HG03571 (cell line): ENCODE measurements around the gene NTN3.
"Not testable (repeated sequence)": the region's sequence is repeated elsewhere in the genome, so short reads cannot be mapped to it uniquely, and the experiment has no call there.

Experiments used
- ATAC-seq: cut with Tn5 transposase; IDR thresholded peaks from one replicate; pipeline ENCODE4 v1.9.1; 2021; ENCODE audit not compliant: unreplicated experiment

Gene NTN3

DNA sequence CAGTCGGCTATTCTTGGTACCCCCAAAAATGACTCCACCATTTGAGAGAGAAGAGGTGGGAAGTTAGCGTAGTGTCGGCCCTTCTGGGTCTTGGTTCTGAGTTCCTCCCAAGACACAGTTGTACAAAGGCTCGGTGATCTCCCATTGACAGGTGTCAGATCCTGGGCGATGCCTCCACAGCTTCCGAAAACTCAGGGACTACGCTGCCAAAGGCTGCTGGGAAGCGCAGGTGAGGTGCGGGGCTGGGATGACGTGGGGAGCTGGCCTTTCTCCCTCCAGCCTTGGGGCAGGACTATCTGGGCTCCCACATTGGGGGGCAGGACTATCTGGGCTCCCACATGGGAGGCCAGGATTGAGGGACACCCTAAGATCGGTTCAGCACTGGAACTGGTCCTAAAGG is 31.5 kb upstream of the NTN3 start:
- no peak for ATAC-seq

DNA sequence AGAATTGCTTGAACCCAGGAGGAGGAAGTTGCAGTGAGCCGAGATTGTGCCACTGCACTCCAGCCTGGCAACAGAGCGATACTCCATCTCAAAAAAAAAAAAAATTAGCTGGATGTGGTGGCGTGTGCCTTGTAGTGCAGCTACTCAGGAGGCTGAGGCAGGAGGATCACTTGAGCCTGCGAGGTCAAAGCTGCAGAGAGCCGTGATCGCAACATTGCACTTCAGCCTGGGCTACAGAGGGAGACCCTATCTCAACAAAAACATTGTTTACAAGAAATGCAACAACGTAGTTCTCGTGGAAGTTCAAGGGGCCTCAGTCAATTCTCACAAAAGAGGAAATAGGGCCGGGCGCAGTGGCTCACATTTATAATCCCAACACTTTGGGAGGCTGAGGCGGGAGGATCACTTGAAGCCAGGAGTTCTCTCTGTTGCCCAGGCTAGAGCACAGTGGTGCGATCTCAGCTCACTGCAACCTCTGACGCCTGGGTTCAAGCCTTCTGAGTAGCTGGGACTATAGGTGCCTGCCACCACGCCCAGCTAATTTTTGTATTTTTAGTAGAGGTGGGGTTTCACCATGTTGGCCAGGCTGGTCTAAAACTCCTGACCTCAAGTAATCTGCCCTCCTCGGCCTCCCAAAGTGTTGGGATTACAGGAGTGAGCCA is 29.8 kb upstream of the NTN3 start:
- not testable (repeated sequence) for ATAC-seq

DNA sequence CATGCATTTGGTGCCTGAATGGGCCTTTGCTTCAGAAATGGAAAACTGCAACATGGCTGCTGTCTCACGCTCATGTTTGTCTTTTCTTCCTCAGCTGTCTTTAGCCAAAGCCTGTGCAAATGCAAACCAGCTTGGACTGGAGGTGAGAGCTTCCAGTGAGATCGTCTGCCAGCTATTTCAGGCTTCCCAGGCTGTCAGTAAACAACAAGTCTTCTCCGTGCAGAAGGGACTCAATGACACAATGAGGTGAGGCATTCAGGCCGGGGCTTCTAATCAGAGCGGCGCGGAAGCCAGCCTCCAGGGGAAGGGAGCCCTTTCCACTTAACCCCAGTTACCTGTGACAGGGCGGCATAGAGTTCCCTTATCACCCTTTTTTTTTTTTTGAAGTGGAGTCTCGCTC is 27.5 kb upstream of the NTN3 start:
- ATAC-seq = no peak

DNA sequence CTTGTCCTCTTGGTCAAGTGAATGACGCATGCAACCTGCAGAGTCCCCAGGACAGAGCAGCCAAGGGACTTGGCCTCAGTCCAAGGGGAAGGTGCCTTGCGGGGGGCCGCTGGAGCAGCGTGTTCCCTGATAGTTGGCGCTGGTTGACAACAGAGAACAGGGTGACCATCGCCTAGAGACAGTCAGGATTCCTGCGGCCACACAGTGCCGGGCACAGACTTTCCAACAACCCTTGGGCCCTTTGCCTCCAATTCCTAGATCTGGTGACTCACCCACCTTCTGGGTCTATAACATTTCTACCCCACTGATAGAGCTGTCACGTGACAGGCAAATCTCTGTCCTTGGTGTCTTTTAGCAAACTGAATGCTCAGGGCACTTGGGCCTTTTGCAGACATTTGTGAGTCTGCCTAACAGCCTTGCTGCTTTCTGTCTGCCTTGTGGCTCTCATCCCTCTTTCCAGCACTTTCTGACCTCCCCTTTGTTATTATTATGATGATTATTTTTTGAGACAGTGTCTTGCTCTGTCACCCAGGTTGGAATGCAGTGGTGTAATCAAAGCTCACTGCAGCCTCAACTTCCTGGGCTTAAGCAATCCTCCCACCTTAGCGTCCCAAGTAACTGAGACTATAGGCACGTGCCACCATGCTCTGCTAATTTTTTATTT is 23.0 kb upstream of the NTN3 start:
- no peak for ATAC-seq

DNA sequence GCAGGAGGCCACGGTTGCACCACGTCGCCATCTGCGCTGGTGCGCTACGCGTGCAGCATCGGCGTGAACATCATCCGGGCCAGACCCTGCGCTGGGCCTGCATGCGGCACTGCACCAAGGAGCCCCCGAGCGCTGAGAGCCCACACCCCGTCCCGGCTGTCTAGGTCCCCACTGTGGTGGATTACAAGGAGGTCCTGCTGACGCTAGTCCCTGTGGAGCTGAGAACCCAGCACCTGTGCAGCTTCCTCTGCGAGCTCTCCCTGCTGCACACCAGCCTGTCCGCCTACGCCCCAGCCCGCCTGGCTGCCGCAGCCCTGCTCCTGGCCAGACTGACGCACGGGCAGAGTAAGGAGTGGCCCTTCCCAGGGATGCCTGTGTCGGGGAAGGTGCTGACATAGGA is 22.0 kb upstream of the NTN3 start:
- no peak for ATAC-seq

DNA sequence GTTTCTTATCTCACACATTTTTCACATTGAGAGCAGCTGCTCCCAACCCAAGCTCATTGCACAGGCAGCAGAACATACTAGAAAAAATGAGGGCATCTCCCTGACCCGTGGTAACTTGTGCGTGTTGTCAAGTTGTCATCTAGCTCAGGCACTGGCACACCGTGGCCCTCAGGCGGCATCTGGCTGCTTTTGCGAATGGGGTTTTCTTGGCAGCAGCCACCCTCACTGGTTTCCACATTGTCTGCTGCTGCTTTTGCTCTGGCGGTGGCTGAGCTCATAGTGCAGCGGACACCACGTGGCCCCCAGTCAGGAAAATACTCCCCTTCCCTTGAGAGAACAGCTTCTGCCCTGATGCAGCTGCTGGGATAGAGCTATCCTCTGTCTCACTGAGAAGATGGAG is 20.6 kb upstream of the NTN3 start:
- ATAC-seq = no peak

DNA sequence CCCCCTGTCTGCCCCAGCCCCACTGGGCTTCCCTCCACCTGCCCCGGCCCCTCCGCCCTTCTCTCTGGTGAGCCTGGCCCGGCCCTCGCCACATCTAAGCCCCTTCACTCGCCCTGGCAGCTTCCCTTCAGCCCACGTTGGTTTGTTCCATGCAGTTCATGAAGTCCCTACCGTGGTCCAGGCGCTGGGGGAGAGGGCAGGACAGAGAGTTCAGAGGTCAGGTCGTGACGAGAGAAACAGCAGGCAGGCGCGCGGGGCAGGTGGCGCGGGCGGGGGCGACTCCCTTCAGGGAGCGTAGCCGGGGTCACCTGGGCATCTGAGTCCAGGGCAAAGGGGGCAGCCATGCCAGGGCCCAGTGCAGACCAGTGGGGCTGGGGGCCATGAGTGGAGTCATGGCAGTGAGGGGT is 20.1 kb upstream of the NTN3 start:
- ATAC-seq = no peak

DNA sequence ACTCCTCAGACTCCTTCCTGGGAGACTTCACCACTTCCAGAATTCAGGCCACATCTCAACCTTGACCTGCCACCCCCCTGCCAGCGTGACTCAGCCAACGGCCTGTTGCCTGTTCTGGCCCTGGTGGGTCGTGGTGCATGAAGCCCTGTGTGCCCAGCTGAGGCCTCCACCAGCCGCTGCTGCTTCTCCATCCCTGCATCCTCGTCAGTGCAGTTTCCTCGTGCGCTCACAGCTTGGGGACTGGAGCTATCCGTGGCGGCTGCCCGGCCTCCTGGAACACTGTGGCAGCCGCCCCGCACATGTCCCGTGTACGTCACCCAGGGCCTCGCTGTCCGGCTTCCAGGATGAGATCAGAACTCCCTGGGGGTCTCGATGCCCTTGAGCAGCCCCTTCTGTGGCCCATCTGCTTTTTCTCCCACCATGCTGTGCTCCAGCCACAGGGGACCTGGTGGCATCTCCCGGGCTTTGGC is 19.2 kb upstream of the NTN3 start:
- ATAC-seq = no peak

DNA sequence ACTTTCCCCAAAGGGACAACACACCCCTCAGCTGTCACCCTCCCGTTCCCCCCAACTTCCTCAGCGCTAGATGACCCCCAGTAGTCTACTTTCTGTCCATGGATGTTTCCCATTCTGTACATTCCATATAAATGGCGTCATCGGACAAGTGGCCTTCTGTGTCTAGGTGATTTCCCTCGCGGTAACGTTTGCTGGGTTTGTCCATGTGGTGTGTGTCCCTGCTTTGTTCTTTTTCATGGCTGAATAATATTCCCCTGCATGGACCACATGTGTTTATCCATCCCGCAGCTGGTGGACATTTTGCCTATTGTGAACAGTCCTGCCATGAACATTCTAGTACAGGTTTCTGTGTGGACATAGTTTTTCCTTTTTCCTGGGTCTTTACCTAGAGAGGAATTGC is 18.4 kb upstream of the NTN3 start:
- ATAC-seq = no peak

DNA sequence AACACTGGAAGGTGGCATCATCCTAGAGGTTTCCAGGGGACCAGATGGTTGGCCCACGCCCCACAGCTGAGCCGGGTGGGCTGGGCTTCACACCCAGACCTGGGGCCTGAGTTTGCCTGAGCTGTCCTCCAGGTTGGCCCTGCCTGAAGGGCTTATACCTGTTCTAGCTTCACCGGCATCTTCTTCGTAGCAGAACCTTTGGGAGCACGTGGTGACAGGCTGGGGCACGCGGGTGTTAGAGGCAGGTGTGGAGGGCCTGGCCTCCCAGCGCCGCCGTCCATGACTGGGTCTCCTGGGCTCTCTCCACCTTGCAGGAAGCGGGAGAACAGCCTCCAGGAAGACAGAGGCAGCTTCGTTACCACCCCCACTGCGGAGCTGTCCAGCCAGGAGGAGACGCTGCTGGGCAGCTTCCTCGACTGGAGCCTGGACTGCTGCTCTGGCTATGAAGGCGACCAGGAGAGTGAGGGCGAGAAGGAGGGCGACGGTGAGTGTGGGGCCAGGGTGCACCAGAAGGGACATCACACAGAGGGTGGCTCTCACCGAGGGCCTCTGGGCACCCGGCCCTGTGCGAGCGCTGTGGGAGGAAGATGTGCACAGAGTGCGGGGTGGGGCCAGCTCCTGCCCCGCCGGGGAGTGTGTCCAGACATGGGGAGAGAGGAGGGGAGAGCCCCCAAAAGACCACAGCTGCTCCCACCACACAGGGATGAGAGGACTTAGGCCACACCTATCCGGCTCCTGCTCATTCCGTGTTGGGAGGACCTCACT is 15.8 kb upstream of the NTN3 start:
- no peak for ATAC-seq

DNA sequence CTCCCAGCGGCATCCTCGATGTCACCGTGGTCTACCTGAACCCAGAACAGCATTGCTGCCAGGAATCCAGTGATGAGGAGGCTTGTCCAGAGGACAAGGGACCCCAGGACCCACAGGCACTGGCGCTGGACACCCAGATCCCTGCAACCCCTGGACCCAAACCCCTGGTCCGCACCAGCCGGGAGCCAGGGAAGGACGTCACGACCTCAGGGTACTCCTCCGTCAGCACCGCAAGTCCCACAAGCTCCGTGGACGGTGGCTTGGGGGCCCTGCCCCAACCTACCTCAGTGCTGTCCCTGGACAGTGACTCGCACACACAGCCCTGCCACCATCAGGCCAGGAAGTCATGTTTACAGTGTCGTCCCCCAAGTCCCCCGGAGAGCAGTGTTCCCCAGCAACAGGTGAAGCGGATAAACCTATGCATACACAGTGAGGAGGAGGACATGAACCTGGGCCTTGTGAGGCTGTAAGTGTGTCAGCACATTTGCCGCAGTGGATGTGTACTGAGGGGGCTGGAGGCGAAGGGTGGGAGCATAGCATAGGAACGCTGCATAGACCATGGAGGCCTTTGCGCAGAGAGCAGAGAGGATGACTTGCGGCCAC is 14.4 kb upstream of the NTN3 start:
- ATAC-seq = no peak

DNA sequence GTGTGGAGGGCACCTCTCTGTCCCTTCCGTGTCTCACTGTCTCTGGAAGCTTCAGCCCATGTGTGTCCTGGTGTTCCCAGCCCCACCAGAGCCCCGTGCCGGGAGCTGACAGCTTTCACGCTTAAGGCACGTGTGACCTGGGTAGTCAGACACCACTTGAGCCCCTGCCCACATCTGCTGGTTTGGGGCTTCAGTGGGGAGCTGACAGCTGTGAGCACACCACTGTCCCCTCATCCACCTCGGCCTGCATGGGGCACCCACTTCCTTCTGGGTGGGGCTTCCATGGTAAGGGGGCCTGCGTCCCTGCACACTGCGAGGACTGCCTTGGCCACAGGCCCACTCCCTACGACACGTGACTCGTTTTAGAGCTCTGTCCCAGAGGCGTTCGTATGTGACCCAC is 13.8 kb upstream of the NTN3 start:
- no peak for ATAC-seq

DNA sequence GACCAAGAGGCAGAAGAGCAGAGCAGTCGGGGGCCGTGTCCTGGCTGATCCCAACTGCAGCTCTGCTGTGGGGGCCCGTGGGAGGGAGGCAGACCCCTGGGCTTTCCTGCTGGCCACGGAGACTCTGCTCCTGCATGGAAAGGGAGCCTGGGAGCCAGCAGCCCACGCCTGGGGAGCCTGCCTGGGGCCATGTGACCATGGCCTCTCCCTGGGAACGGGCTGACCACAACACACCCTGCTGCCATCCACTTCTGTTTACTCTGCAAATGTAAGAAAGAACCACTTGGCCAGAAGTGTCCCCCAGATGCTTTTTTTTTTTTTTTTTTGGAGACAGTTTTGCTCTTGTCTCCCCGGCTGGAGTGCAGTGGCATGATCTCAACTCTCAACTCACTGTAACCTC is 13.2 kb upstream of the NTN3 start:
- ATAC-seq = no peak

DNA sequence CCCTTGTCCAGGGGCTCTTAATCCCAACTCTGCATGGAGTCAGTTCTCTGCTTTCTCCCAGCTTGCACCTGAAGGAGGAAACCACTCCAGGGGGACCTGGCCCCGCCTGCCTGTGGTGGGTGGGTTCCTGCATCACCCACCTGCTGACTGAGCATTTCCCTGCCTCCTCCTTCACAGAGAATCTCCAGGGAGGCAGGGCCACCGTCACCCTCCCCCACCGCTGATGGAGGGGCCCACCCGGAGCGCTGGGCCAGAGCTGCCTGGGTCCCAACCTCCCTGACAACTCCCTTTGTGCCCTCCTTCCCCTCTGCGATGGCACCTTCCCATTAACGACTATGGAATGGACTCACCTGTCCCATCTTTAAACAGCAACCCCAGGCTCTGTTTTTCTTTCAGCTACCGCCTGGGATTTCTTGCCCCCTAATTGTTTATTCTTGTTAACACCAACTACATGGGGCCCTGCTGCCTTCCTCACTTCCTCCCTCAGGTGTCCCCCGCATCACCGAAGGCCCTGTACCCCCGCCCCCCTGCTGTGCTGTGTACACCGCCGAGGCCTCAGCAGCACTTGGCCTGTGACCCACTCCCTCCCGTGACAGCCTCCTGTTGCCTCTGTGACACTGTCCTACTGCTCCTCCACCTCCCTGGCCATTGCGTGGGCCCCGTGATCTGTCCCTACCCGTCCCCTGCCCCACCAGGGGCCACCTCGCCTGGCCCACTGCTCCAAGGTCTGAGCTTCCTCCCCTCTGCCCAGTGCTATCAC is 12.0 kb upstream of the NTN3 start:
- ATAC-seq = no peak

DNA sequence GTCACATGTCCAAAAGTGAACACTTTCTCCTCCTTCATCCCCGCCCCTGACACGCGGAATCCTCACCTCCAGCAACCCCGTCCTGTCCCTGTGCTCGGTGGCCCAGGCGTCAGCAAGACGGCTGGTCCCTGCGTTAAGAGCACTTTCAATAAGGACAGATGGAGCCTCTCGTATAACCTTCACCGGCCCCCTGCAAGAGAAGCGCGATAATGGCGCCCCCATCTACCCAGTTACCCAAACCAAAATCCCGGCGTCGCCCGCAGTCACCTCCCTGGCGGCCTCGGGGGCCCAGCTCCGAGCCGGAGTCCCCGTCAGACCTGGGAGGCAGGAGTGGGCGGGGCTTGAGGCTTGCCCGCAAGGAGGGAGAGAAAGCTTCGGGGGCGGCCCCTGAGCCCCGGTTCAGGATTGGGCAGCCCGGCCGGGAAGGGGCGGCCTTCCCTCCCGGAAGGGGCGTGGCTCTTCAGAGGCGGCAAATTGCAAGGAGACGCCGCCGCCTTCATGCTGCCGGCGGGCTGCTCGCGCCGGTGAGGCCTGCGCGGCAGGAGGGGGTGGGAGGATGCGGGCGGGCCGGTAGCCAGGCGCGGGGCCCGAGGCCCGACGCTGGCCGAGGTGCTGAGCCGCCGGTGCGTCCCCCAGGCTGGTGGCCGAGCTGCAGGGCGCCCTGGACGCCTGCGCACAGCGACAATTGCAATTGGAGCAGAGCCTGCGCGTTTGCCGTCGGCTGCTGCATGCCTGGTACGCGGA is 11.3 kb upstream of the NTN3 start, which contains the start of gene TEDC2:
TEDC2 (plus strand) TSS at position 463 of the 744 bp plus-strand sequence; CDS start at position 499, 36 bp downstream.
- ATAC-seq = peak; percentile 82

DNA sequence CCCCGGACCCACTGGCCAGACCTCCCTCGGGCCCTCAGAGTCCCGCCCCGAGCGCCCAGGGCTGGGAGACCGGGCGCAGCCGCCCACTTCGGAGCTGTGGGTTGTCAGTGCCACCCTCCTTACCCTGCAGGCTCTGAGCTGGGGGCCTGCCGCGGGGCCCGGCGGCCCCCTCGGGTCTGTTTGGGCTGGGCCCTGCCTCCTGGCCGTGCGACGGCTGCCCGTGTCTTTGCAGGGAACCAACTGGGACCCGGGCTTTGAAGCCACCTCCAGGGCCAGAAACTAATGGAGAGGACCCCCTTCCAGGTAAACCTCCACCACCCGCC is 10.7 kb upstream of the NTN3 start:
- no peak for ATAC-seq

DNA sequence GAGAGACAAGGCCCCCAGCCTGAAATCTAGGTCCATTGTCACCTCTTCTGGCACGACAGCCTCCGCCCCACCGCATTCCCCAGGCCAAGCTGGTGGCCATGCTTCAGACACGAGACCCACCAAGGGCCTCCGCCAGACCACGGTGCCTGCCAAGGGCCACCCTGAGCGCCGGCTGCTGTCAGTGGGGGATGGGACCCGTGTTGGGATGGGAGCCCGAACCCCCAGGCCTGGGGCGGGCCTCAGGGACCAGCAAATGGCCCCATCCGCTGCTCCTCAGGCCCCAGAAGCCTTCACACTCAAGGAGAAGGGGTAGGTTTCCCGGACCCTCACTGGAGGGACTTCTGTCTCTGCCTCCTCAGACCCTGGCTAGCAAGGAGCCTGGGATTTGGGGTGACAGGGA is 10.2 kb upstream of the NTN3 start:
- ATAC-seq = no peak

DNA sequence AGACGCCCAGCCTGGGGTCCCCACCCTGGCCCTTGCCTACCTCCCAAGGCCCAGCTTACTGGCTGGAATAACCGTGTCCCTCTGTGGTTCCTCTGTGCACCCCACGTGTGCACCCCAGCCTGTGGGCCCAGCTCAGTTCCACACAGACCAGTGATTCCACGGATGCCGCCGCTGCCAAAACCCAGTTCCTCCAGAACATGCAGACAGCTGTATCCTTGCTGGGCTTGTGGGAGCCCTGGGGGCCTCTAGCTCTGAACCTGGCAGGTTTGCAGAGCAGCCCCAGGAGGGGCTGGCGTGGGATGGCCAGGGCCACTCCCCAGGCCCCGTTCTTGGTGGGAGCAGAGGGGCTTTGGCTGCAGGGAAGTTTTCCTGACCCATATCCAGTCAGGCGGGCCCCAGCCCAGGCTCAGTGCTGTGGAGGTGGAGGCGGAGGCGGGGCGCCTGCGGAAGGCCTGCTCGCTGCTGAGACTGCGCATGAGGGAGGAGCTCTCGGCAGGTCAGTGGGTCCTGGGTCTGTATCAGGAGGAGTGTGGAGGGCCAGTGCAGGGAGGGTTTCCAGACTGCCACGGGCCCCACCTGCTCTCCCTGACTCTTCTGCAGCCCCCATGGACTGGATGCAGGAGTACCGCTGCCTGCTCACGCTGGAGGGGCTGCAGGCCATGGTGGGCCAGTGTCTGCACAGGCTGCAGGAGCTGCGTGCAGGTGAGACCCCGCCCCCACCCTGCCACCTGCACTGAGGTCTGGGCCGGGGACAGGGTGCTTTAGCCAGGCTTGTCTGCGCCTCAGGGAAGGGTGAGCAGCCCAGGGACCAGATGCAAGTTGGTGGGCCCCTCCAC is 8.8 kb upstream of the NTN3 start:
- no peak for ATAC-seq

DNA sequence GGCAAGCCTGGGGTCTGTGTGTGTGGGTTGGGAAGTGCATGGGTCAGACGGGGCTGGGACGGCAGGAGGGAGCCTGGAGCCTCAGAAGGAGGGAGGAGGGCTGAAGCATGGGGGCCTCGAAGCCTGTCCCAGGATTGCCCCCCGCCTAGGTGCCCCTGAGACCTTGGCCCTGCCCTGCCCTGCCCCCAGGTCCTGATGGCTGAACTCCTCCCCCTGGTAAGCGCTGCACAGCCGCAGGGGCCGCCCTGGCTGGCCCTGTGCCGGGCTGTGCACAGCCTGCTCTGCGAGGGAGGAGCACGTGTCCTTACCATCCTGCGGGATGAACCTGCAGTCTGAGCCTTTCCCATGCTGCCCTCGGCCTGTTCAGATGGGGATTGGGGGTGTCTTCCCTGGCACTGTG is 6.8 kb upstream of the NTN3 start:
- ATAC-seq = no peak
